GM21381 (cell line): ENCODE results near the gene ATP1A4.
"Not testable (repeated sequence)": the region's sequence is repeated elsewhere in the genome, so short reads cannot be mapped to it uniquely, and the experiment has no call there.

ENCODE experiments used
- ATAC-seq: cut with Tn5 transposase; IDR thresholded peaks from one replicate; pipeline ENCODE4 v1.9.1; 2021; ENCODE audit warnings: mild to moderate bottlenecking, moderate library complexity; ENCODE audit not compliant: unreplicated experiment

The ATP1A4 gene

GRCh38 chr1:160122978-160123495, 28.4 kb upstream of the ATP1A4 start:
- no peak for ATAC-seq

GRCh38 chr1:160123726-160124125, 27.7 kb upstream of the ATP1A4 start:
- ATAC-seq = no peak

GRCh38 chr1:160124705-160125478, 26.5 kb upstream of the ATP1A4 start:
- no peak for ATAC-seq

- no peak for ATAC-seq
Observed at GRCh38 chr1:160125746-160126145, 25.7 kb upstream of the ATP1A4 start.

- not testable (repeated sequence) for ATAC-seq
Observed at GRCh38 chr1:160126342-160126741, 25.1 kb upstream of the ATP1A4 start.

- ATAC-seq = no peak
Observed at GRCh38 chr1:160127381-160127780, 24.0 kb upstream of the ATP1A4 start.

- ATAC-seq = no peak
Observed at GRCh38 chr1:160127865-160128523, 23.4 kb upstream of the ATP1A4 start.

- no peak for ATAC-seq
Observed at GRCh38 chr1:160128636-160129035, 22.8 kb upstream of the ATP1A4 start.

- ATAC-seq = no peak
Observed at GRCh38 chr1:160129046-160129445, 22.4 kb upstream of the ATP1A4 start.

GRCh38 chr1:160129558-160129957, 21.8 kb upstream of the ATP1A4 start:
- ATAC-seq = no peak

- no peak for ATAC-seq
Observed at GRCh38 chr1:160129966-160130365, 21.4 kb upstream of the ATP1A4 start.

- ATAC-seq = no peak
Observed at GRCh38 chr1:160130486-160130885, 20.9 kb upstream of the ATP1A4 start.

- no peak for ATAC-seq
Observed at GRCh38 chr1:160130939-160131338, 20.5 kb upstream of the ATP1A4 start.

- no peak for ATAC-seq
Observed at GRCh38 chr1:160131803-160132565, 19.4 kb upstream of the ATP1A4 start.

- ATAC-seq = no peak
Observed at GRCh38 chr1:160133990-160134770, 17.2 kb upstream of the ATP1A4 start.

GRCh38 chr1:160134791-160135572, 16.4 kb upstream of the ATP1A4 start:
- no peak for ATAC-seq

GRCh38 chr1:160136121-160136925, 15.1 kb upstream of the ATP1A4 start:
- no peak for ATAC-seq

- ATAC-seq = no peak
Observed at GRCh38 chr1:160136926-160137200, 14.5 kb upstream of the ATP1A4 start.

GRCh38 chr1:160137216-160137862, 14.1 kb upstream of the ATP1A4 start:
- ATAC-seq = no peak
